ENCODE results near the gene RUSF1. TPM values are rescaled to one million over a fixed set of nuclear protein-coding genes. Genes with fewer than 3 reads are reported as not detected.
A peak's percentile ranks its signal among the peaks of the same experiment; 100 is the strongest.

RUSF1 gene
- total and polyA plus RNA-seq, 8 donors: 39.9 to 96.7 (median 51.0) TPM

DNA sequence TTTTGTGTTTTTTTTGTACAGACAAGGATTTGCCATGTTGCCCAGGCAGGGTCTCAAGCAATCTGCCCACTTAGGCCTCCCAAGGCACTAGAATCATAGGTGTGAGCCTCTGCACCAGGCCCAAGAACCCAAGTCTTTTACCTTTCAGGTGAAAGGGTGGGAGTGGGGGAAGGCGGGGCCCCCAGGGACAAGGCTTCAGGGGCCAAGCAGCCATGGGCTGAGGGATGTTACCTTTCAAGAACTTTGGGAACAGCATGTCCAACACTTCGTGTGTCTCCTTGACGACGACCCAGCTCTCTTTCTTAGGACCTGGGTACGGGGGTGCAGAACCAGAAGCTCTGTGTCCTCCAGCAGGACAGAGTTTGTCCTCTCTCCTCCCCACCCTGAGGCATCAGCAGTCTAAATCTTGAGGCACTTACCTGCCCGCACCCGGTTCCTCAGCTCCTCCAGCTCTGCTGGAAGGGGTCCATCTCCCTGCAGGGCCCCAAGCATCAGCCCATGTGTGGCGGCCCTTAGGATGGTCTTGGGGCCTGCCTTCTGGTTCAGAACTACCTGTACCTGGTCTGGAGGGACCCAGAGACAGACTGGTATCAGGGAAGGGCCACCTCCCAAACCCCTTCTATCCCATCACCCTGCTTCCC is 16.3 kb downstream of the RUSF1 start:
- Histone ChIP-seq H3K36me3 (peaks cover 4 to 29% (median 10%) of the 10 kb centered on the region in 3 donors), H3K4me1 (peaks cover 5 to 11% (median 7%) of the 10 kb centered on the region in 3 donors), H3K9me3 (no peaks in the 10 kb centered on the region), H3K4me3 (no peak overlapping the region), H3K27me3 (no peaks in the 10 kb centered on the region), H3K27ac (no peak overlapping the region)
- WGBS, 2 donors: 96% methylated on average over 8 of the region's 8 CpGs
- ATAC-seq: no peak
- TF ChIP-seq, protein P1, sequence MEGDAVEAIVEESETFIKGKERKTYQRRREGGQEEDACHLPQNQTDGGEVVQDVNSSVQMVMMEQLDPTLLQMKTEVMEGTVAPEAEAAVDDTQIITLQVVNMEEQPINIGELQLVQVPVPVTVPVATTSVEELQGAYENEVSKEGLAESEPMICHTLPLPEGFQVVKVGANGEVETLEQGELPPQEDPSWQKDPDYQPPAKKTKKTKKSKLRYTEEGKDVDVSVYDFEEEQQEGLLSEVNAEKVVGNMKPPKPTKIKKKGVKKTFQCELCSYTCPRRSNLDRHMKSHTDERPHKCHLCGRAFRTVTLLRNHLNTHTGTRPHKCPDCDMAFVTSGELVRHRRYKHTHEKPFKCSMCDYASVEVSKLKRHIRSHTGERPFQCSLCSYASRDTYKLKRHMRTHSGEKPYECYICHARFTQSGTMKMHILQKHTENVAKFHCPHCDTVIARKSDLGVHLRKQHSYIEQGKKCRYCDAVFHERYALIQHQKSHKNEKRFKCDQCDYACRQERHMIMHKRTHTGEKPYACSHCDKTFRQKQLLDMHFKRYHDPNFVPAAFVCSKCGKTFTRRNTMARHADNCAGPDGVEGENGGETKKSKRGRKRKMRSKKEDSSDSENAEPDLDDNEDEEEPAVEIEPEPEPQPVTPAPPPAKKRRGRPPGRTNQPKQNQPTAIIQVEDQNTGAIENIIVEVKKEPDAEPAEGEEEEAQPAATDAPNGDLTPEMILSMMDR (IDR thresholded peaks at IDR 0.05): no peak
- peak in 1 of 6 donors; percentile 32 for DNase-seq
- FAIRE-seq: no peak
- intact Hi-C loops (cut with DNase I): no loop called here

DNA sequence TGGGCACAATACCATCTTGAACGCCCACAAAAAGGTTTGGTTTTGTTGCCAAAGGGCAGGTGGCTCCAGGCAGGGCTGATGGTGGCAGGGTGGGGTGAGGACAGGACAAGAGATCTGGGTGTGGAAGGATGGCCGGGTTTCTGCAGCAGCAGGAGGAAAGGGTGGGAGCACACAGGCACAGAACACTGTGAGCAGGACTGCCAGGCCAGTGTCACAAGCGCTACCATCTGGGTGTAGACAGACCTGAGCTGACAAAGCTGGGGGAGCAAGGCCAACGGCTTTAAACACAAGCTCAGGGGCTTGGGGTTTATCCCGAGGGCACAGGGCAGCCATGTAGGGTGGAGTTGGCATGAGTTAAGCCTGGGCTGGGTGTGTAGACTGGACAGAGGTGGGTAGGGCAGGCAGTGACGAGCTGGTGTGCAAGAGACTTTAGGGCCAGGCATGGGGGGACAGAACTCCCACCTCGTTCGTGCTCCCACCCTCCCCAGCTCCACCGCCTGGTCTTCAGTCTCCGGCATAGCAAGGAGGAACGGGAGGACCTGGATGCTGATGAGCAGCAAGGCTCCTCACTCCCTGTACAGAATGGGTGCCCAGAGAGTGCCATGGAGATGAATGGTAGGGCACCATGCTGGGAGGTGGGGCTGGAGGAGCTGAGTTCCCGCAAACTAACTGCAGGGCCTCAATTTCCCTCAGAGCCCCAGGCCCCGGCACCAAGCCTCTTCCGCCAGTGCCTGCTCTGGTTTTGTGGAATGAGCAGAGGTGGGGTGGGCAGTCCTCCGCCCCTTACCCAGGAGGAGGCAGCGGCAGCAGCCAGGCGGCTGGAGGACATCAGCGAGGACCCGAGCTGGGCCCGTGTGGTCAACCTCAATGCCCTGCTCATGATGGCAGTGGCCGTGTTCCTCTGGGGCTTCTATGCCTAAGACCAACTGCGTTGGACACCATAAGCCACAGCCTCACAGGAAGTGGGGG is 18.3 kb downstream of the RUSF1 start:
- Histone ChIP-seq H3K27me3 (no peaks in the 10 kb centered on the region), H3K4me1 (peaks cover 5 to 11% (median 7%) of the 10 kb centered on the region in 3 donors), H3K27ac (no peak overlapping the region), H3K9me3 (no peaks in the 10 kb centered on the region), H3K4me3 (no peak overlapping the region), H3K36me3 (peaks cover 4 to 14% (median 6%) of the 10 kb centered on the region in 3 donors)
- whole genome bisulfite sequencing, 2 donors: 89 to 94% methylated on average over 21 to 22 of the region's 22 CpGs
- intact Hi-C loops (cut with DNase I): loop anchor here in 1 of 3 donors (10.0 kb wide), 1 partner anchor 215 kb away; no protein-coding TSS in a partner anchor
- ATAC-seq: no peak
- peak in 1 of 6 donors; percentile 70 for DNase-seq
- FAIRE-seq: no peak
- TF ChIP-seq, protein P1 (IDR thresholded peaks at IDR 0.05): no peak

DNA sequence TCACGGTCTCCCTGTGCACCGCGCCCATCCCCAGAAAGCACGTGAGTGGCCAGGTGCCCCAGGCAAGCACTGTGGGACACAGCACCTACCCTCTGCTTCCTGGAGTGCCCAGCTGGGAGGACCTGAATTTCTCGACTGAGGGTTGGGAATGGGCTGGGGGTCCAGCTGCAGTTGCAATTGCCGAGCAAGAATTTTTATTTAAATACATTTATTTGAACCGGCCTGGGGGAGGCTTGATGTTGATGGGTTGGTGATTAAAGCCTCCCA is 19.0 kb downstream of the RUSF1 start:
- ATAC-seq (peak in 1 of 4 donors; percentile 1), FAIRE-seq (no peak), DNase-seq (no peak)
- peaks cover 4 to 14% (median 6%) of the 10 kb centered on the region in 3 donors for H3K36me3 ChIP-seq
- H3K4me3 ChIP-seq: no peak overlapping the region
- TF ChIP-seq, protein P1 (IDR thresholded peaks at IDR 0.05): no peak
- WGBS, 2 donors: 72 to 75% methylated on average over 7 of the region's 7 CpGs
- H3K9me3 ChIP-seq: no peaks in the 10 kb centered on the region
- intact Hi-C loops (cut with DNase I): loop anchor here in 1 of 3 donors (10.0 kb wide), 1 partner anchor 216 kb away; no protein-coding TSS in a partner anchor
- peaks cover 5 to 11% (median 7%) of the 10 kb centered on the region in 3 donors for H3K4me1 ChIP-seq
- H3K27me3 ChIP-seq: no peaks in the 10 kb centered on the region
- no peak overlapping the region for H3K27ac ChIP-seq

DNA sequence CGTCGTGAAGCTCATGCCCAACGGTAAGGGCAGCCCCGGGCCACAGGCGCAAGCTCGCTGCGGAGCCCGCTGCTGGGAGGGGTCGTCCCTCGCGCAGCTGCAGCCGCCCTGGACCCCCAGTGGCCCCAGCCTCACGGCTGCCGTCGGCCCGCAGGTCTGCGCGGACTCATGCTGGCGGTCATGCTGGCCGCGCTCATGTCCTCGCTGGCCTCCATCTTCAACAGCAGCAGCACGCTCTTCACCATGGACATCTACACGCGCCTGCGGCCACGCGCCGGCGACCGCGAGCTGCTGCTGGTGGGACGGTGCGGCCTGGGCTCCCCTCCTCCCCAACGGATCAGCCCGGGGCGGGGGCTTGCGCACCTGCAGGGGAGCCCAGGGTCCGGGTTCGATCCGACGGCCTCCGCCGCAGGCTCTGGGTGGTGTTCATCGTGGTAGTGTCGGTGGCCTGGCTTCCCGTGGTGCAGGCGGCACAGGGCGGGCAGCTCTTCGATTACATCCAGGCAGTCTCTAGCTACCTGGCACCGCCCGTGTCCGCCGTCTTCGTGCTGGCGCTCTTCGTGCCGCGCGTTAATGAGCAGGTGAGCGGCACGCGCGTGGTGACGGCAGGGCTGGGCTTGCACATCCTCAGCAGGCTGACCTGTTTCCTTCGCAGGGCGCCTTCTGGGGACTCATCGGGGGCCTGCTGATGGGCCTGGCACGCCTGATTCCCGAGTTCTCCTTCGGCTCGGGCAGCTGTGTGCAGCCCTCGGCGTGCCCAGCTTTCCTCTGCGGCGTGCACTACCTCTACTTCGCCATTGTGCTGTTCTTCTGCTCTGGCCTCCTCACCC is 19.5 kb downstream of the RUSF1 start:
- DNase-seq: peak in 2 of 6 donors; percentile 70 to 84
- H3K27me3 ChIP-seq: no peaks in the 10 kb centered on the region
- peaks cover 4 to 14% (median 6%) of the 10 kb centered on the region in 3 donors for H3K36me3 ChIP-seq
- peak; percentile 6 to 44 (median 18) for ATAC-seq
- no peak for FAIRE-seq
- WGBS, 2 donors: 24 to 29% methylated on average over 72 to 77 of the region's 77 CpGs
- H3K4me3 ChIP-seq: peak overlapping the region; percentile 29 to 75 (median 43)
- peaks cover 5 to 11% (median 7%) of the 10 kb centered on the region in 3 donors for H3K4me1 ChIP-seq
- H3K27ac ChIP-seq: no peak overlapping the region
- intact Hi-C loops (cut with DNase I): loop anchor here in 1 of 3 donors (10.0 kb wide), 1 partner anchor 216 kb away; no protein-coding TSS in a partner anchor
- H3K9me3 ChIP-seq: no peaks in the 10 kb centered on the region
- TF ChIP-seq, protein P1 (IDR thresholded peaks at IDR 0.05): no peak

Measured in pancreas (tissue), 10 donors.